Measurements from ENCODE around the gene SRD5A3. TPM values are rescaled to one million over a fixed set of nuclear protein-coding genes. Genes with fewer than 3 reads are reported as not detected.

Gene SRD5A3
- total and polyA plus RNA-seq, 9 of the 15 experiments (the other 6 are each of a cell fraction or from before 2014, with no cell fraction given) = 2.5 to 37.0 (median 13.3) TPM

- no peak for TF ChIP-seq ATF4 (CRISPR knock-in tag; IDR thresholded peaks at IDR 0.05)
- TF ChIP-seq CAMTA2 (CRISPR knock-in tag; conservative IDR thresholded peaks at IDR 0.05) = no peak
- TF ChIP-seq SMC3 (conservative IDR thresholded peaks at IDR 0.05; ENCODE audit: insufficient read depth, low read depth, low read length) = 0 out of 2 replicates have a peak, but pooled peaks have one; percentile 41
Observed at GRCh38 chr4:55312489-55313101, 33.4 kb upstream of the SRD5A3 start (continued).

- Histone ChIP-seq H3K9me3 (replicated peaks; ENCODE audit: control insufficient read depth, insufficient read depth, low read depth, low read length) (no peaks in the 10 kb centered on the region), H3K36me3 (ENCODE audit: control insufficient read depth, insufficient read depth, low read length) (no peaks in the 10 kb centered on the region), H3K4me1 (replicated peaks in 1 of 2; ENCODE audit: control insufficient read depth in 2 of 2, insufficient read depth in 2 of 2, low read length in 2 of 2) (peaks cover 0 to 12% of the 10 kb centered on the region in 2 experiments; a peak in 2 of 5 replicates), H3K4me2 (ENCODE audit: insufficient read depth, low read length) (no peak overlapping the region), H3K79me2 (ENCODE audit: control insufficient read depth, insufficient read depth, low read length) (no peaks in the 10 kb centered on the region), H3K27ac (ENCODE audit: extremely low read depth, low read depth, low read length) (no peak overlapping the region), H3K9me1 (ENCODE audit: control insufficient read depth, insufficient read depth, low read length) (no peaks in the 10 kb centered on the region), H3K9ac (ENCODE audit: insufficient read depth in 1 of 2, low read depth in 2 of 2, low read length in 2 of 2) (no peak overlapping the region), H2AFZ (ENCODE audit: low read depth, low read length) (no peak overlapping the region), H3K4me3 (no peak overlapping the region), H4K20me1 (replicated peaks; ENCODE audit: control insufficient read depth, insufficient read depth, low read length) (no peaks in the 10 kb centered on the region), H3K27me3 (ENCODE audit: control insufficient read depth in 2 of 2, insufficient read depth in 2 of 2, low read length in 2 of 2) (peaks cover 4 to 9% of the 10 kb centered on the region in 2 experiments; a peak in 3 of 5 replicates)
- TF ChIP-seq ARHGAP35 (IDR thresholded peaks at IDR 0.05; ENCODE audit: partially characterized antibody) (no peak), ETV5 (CRISPR knock-in tag; IDR thresholded peaks at IDR 0.05; ENCODE audit: low read depth) (no peak), FOXP1 (CRISPR knock-in tag; IDR thresholded peaks at IDR 0.05) (no peak), ZNF133 (CRISPR knock-in tag; IDR thresholded peaks at IDR 0.05) (no peak), HEY1 (CRISPR knock-in tag; IDR thresholded peaks at IDR 0.05; ENCODE audit: borderline replicate concordance) (no peak), ZNF143 (CRISPR knock-in tag; IDR thresholded peaks at IDR 0.05) (no peak), MAZ (CRISPR knock-in tag; conservative IDR thresholded peaks at IDR 0.05 in 1 of 2, IDR thresholded peaks at IDR 0.05 in 1 of 2) (no peak), MIER1 (IDR thresholded peaks at IDR 0.05; ENCODE audit: low read depth) (no peak), ZNF655 (CRISPR knock-in tag; IDR thresholded peaks at IDR 0.05) (no peak), SUPT5H (IDR thresholded peaks at IDR 0.05) (no peak), ZBTB11 (CRISPR knock-in tag; IDR thresholded peaks at IDR 0.05) (no peak)
- ChIA-PET POLR2A (no interaction called here), CTCF (ENCODE audit: low intra/inter-chr PET ratio) (no interaction called here)
- WGBS (ENCODE audit: insufficient coverage, low coverage, missing lambda C conversion rate) = 0% methylated on average over 4 of the region's 4 CpGs
- in situ Hi-C loops (cut with MboI) (loop anchor here (10.0 to 25.0 kb wide), 2 partner anchors 329 to 1002 kb away; no protein-coding TSS in a partner anchor), intact Hi-C loops (cut with micrococcal nuclease) (no loop called here)
- DNase-seq (ENCODE audit: extremely low read depth in 1 of 4, low spot score in 3 of 4) (no peak), ATAC-seq (no peak), FAIRE-seq (no peak)
- no TSS peak for BruUV-seq (replicated peaks)
Observed at GRCh38 chr4:55314141-55314820, 31.8 kb upstream of the SRD5A3 start.
